Stomach (tissue), 19 donors: ENCODE results near the gene DDX50. TPM values are rescaled to one million over a fixed set of nuclear protein-coding genes. Genes with fewer than 3 reads are reported as not detected.
A peak's percentile ranks its signal among the peaks of the same experiment; 100 is the strongest.

Experiments
- DNase-seq, 2 donors: peaks; one replicate each; pipeline versions ENCODE4 v3.0.0 to v3.0.0-alpha.2; 2013 to 2019
- H3K27ac ChIP-seq, 5 donors: fragments of 200-600 bp in 4 of 5; sonication (generic) in 4 of 5; one replicate each; pipeline ENCODE4 v1.5.1; 2013 to 2019; ENCODE audit warnings: mild to moderate bottlenecking in 1 of 5, moderate library complexity in 1 of 5
- H3K27me3 ChIP-seq, 3 donors: fragments of 200-600 bp; sonication (generic); one replicate each; pipeline ENCODE4 v1.5.1; 2017 to 2019; ENCODE audit warnings: mixed run types in 1 of 3
- H3K36me3 ChIP-seq, 4 donors: fragments of 200-600 bp; sonication (generic); 1 replicate in 3 of 4; 2 replicates in 1 of 4; pipeline ENCODE4 v1.5.1; 2016 to 2019
- H3K4me1 ChIP-seq, 4 donors: fragments of 200-600 bp; sonication (generic); one replicate each; pipeline ENCODE4 v1.5.1; 2016 to 2019
- H3K4me3 ChIP-seq, 4 donors: fragments of 200-600 bp; sonication (generic) in 3 of 4; one replicate each; pipeline ENCODE4 v1.5.1; 2016 to 2019; ENCODE audit warnings: mild to moderate bottlenecking in 1 of 4
- H3K9me3 ChIP-seq, 4 donors: fragments of 200-600 bp; sonication (generic); one replicate each; pipeline ENCODE4 v1.5.1; 2016 to 2019
- EP300 ChIP-seq: sonication (generic); formaldehyde crosslinking; IDR thresholded peaks from one replicate; pipeline ENCODE4 v1.6.1; 2017; ENCODE audit warnings: antibody characterized with exemption
- POLR2A ChIP-seq, 4 donors: fragments of 450-650 bp; IDR thresholded peaks; one replicate each; pipeline ENCODE4 v1.6.1; 2016; ENCODE audit warnings: antibody characterized with exemption in 4 of 4, control low read depth in 2 of 4, mild to moderate bottlenecking in 1 of 4, moderate library complexity in 1 of 4
- POLR2AphosphoS5 ChIP-seq, 3 donors: sonication (generic); formaldehyde crosslinking; IDR thresholded peaks; one replicate each; pipeline ENCODE4 v1.6.1; 2016; ENCODE audit warnings: antibody characterized with exemption in 3 of 3
- WGBS, 5 donors: extraction: QIAGEN DNeasy Blood & Tissue Kit in 3 of 5; methylation state at CpG; one replicate each; pipeline versions ENCODE4 v1.1.5 to v1.1.7; 2013 to 2018; 5-methylcytosine and 5-hydroxymethylcytosine counted together
- intact Hi-C: fragments of 100-400 bp; cut with DNase I; formaldehyde crosslinking; loops from one replicate; pipeline ENCODE4 v1.15.1; 2023; ENCODE audit warnings: low total_unique reads
- long read RNA-seq, 10 donors: transcript quantifications; one replicate each; lab custom pipeline, GENCODE V29; 2026
- polyA plus RNA-seq, 3 donors: library from polyadenylated mRNA; stranded (reverse); fragments of 200-250 nt; gene quantifications; one replicate each; pipeline ENCODE4 v1.2.3, GENCODE V29; 2013
- total RNA-seq, 5 donors: library from RNA; depleted of rRNA; stranded (reverse); fragments of >200 nt; gene quantifications; one replicate each; pipeline versions ENCODE4 v1.1.0 to v1.2.3, GENCODE V29; 2014 to 2016
- TF ChIP-seq, protein P1 (sequence below), 7 experiments: fragments of 450-650 bp in 4 of 7; fragments of 200-600 bp in 3 of 7; sonication (generic) in 3 of 7; IDR thresholded peaks; one replicate each; pipeline ENCODE4 v1.5.1; 2016 to 2019; ENCODE audit warnings: antibody characterized with exemption in 7 of 7, control low read depth in 2 of 7, mild to moderate bottlenecking in 1 of 7
- donor health status: healthy with polysubstance abuse.
- donor health status: Bipolar disorder and iron deficiency.
- donor health status: healthy.

Gene DDX50, protein sequence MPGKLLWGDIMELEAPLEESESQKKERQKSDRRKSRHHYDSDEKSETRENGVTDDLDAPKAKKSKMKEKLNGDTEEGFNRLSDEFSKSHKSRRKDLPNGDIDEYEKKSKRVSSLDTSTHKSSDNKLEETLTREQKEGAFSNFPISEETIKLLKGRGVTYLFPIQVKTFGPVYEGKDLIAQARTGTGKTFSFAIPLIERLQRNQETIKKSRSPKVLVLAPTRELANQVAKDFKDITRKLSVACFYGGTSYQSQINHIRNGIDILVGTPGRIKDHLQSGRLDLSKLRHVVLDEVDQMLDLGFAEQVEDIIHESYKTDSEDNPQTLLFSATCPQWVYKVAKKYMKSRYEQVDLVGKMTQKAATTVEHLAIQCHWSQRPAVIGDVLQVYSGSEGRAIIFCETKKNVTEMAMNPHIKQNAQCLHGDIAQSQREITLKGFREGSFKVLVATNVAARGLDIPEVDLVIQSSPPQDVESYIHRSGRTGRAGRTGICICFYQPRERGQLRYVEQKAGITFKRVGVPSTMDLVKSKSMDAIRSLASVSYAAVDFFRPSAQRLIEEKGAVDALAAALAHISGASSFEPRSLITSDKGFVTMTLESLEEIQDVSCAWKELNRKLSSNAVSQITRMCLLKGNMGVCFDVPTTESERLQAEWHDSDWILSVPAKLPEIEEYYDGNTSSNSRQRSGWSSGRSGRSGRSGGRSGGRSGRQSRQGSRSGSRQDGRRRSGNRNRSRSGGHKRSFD
- total RNA-seq (100 to 1,000 TPM in 1 of 5 donors, 10 to 100 TPM in 3, 1 to 10 TPM in 1; 9.3 to 102 (median 56.2) TPM), polyA plus RNA-seq (10 to 100 TPM; 18.8 to 34.7 (median 23.3) TPM)
- long read RNA-seq, donor 1, partial matches to known transcripts, result 0 of 3 reads
- long read RNA-seq, donor 1, other reads (novel, unspliced or antisense), result 0 of 3 reads
- long read RNA-seq, donor 2, transcript DDX50-201 (15 exons, 2,538 nt), result major isoform, 6 of 6 reads
- long read RNA-seq, donor 2, partial matches to known transcripts, result 0 of 6 reads
- long read RNA-seq, donor 2, other reads (novel, unspliced or antisense), result 0 of 6 reads
- long read RNA-seq, donor 3, partial matches to known transcripts, result 0 of 1 reads
- long read RNA-seq, donor 3, other reads (novel, unspliced or antisense), result 0 of 1 reads
- long read RNA-seq, donor 4, result 0 reads
- long read RNA-seq, donor 5, transcript DDX50-201 (15 exons, 2,538 nt), result major isoform, 6 of 13 reads
- long read RNA-seq, donor 5, partial matches to known transcripts, result 7 of 13 reads
- long read RNA-seq, donor 5, other reads (novel, unspliced or antisense), result 0 of 13 reads
- long read RNA-seq, donor 6, transcript DDX50-201 (15 exons, 2,538 nt), result major isoform, 15 of 16 reads
- long read RNA-seq, donor 6, partial matches to known transcripts, result 0 of 16 reads
- long read RNA-seq, donor 6, other reads (novel, unspliced or antisense), result 0 of 16 reads
- long read RNA-seq, donor 7, transcript DDX50-201 (15 exons, 2,538 nt), result major isoform, 7 of 7 reads
- long read RNA-seq, donor 7, partial matches to known transcripts, result 0 of 7 reads
- long read RNA-seq, donor 7, other reads (novel, unspliced or antisense), result 0 of 7 reads
- long read RNA-seq, donor 8, transcript DDX50-201 (15 exons, 2,538 nt), result major isoform, 7 of 13 reads
- long read RNA-seq, donor 8, partial matches to known transcripts, result 6 of 13 reads
- long read RNA-seq, donor 8, other reads (novel, unspliced or antisense), result 0 of 13 reads
- long read RNA-seq, donor 9, partial matches to known transcripts, result 5 of 5 reads
- long read RNA-seq, donor 9, other reads (novel, unspliced or antisense), result 0 of 5 reads
- long read RNA-seq, donor 10, partial matches to known transcripts, result 0 of 4 reads
- long read RNA-seq, donor 10, other reads (novel, unspliced or antisense), result 0 of 4 reads

DNA sequence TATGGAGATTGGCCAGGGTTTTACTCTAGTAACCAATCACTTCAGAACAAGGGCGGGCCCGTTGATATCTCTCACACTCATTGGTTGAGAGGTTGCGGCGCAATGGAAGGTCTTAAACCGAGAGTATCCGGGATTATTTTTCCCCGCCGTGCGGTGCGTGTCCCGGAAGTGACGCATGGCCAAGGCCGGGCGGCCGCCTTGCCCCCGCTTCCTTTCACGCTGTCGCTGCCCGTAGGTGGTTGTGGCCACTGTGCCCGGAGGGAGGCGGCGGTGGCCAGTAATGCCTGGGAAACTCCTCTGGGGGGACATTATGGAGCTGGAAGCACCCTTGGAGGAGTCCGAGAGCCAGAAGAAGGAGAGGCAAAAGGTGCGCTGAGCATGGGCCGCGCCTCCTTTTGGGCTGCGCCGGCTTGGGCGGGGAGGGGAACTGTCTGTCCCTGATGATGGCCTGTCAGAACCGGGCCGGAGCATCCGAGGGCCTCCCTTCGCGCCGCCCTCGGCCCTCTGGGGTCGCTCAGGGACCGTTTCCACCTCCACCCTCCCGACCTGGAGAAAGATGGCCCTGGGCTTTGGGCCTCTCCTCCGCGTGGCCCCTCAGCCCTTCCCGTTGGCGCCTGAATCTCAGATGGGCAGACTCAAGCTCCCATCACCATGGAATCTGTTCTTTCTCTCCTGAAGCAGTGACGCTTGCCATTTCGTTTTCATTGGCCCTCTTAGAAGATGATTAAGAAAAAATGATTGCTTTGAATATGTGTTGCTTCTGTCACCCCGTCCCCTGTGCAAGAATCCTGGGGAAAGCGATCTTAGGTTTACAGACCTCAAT, at the start of gene DDX50:
TSS of gene DDX50 (plus strand) at position 211 of the 823 bp plus-strand sequence. CDS start at position 281, 70 bp downstream.
- TF ChIP-seq POLR2A (IDR thresholded peaks at IDR 0.05) (peak in 2 of 4 donors; percentile 31 to 56), EP300 (no peak), POLR2AphosphoS5 (IDR thresholded peaks at IDR 0.05) (peak; percentile 92 to 94 (median 93))
- TF ChIP-seq, protein P1, sequence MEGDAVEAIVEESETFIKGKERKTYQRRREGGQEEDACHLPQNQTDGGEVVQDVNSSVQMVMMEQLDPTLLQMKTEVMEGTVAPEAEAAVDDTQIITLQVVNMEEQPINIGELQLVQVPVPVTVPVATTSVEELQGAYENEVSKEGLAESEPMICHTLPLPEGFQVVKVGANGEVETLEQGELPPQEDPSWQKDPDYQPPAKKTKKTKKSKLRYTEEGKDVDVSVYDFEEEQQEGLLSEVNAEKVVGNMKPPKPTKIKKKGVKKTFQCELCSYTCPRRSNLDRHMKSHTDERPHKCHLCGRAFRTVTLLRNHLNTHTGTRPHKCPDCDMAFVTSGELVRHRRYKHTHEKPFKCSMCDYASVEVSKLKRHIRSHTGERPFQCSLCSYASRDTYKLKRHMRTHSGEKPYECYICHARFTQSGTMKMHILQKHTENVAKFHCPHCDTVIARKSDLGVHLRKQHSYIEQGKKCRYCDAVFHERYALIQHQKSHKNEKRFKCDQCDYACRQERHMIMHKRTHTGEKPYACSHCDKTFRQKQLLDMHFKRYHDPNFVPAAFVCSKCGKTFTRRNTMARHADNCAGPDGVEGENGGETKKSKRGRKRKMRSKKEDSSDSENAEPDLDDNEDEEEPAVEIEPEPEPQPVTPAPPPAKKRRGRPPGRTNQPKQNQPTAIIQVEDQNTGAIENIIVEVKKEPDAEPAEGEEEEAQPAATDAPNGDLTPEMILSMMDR (IDR thresholded peaks at IDR 0.05), result peak in 2 of 7 experiments; percentile 8 to 32
- H3K4me3 ChIP-seq, result peak within 1 kb of the TSS; percentile 72 to 91 (median 82)
- peaks cover 0 to under 1% (median 0%) of the 10 kb centered on the region in 4 donors for H3K36me3 ChIP-seq
- intact Hi-C loops, result no loop called here
- peak; percentile 98 to 99 for DNase-seq
- H3K27me3 ChIP-seq, result no peaks in the 10 kb centered on the region
- H3K4me1 ChIP-seq, result peaks cover 17 to 46% (median 28%) of the 10 kb centered on the region in 4 donors
- H3K9me3 ChIP-seq, result no peaks in the 10 kb centered on the region
- WGBS, 5 donors, result 0 to 1% (median 0%) methylated on average over 36 to 47 of the region's 47 CpGs
- peak within 1 kb of the TSS; percentile 98 to 100 (median 99) for H3K27ac ChIP-seq

DNA sequence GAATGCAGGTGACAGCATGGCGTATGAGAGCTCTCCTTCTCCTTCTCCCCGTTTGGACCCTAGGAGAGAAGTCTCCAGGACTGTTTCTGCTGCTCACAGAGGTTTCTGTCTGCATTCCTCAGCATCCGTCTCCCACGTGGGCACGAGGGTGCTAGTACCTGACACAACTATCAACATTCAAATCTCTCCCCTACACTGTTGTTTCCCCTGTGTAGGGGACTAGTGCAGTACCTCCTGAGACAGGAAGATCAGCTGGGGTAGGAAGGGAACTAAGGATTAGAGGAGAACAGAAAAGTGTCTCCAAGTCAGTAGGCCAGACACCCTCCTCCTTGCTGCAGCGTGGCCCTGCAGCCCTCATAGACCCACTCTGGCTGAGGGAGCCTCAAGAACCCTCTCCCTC, 44.8 kb upstream of the DDX50 start:
- H3K4me1 ChIP-seq, result peaks cover 0 to 20% (median 0%) of the 10 kb centered on the region in 4 donors
- H3K36me3 ChIP-seq, result peaks cover 0 to 3% (median 0%) of the 10 kb centered on the region in 4 donors
- no peak for DNase-seq
- H3K27me3 ChIP-seq, result no peaks in the 10 kb centered on the region
- 61 to 75% (median 67%) methylated on average over 6 of the region's 6 CpGs for WGBS, 5 donors
- H3K27ac ChIP-seq, result no peak overlapping the region
- H3K4me3 ChIP-seq, result no peak overlapping the region
- TF ChIP-seq, protein P1 (IDR thresholded peaks at IDR 0.05), result no peak
- TF ChIP-seq POLR2AphosphoS5 (IDR thresholded peaks at IDR 0.05) (no peak), EP300 (no peak), POLR2A (IDR thresholded peaks at IDR 0.05) (no peak)
- intact Hi-C loops, result no loop called here
- peaks cover 2 to 14% (median 10%) of the 10 kb centered on the region in 4 donors for H3K9me3 ChIP-seq

DNA sequence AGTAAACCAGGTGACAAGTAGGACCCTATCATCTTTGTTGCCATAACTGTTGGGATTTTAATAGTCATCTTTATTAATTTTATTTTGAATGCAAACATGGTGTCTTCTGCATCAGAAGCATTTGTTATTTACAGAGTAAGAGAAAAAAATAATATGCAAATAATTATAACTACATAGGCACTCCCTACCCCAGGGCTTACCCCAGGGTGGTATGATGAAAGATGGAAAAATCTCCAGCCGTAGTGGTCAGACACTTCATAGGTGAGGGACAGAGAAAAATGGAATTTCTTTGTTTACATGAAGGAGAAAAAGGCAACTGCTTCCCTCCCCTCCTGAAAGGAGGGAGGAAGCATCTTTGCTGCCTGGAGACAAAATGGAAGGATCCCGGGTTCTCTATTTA, 44.1 kb upstream of the DDX50 start:
- intact Hi-C loops, result no loop called here

More for the DNA sequence above, 44.1 kb upstream of the DDX50 start:
- TF ChIP-seq POLR2A (IDR thresholded peaks at IDR 0.05), result no peak
- TF ChIP-seq EP300, result no peak
- no peak for TF ChIP-seq POLR2AphosphoS5 (IDR thresholded peaks at IDR 0.05)
- TF ChIP-seq, protein P1 (IDR thresholded peaks at IDR 0.05), result no peak
- Histone ChIP-seq H3K27me3 (no peaks in the 10 kb centered on the region), H3K9me3 (peaks cover 5 to 21% (median 17%) of the 10 kb centered on the region in 4 donors), H3K36me3 (peaks cover 0 to 3% (median 0%) of the 10 kb centered on the region in 4 donors), H3K27ac (no peak overlapping the region), H3K4me3 (no peak overlapping the region), H3K4me1 (peaks cover 0 to 20% (median 0%) of the 10 kb centered on the region in 4 donors)
- 44 to 80% (median 76%) methylated on average over 2 of the region's 2 CpGs for WGBS, 5 donors
- DNase-seq, result no peak
